ENCODE results near the gene LTBP1. TPM values are rescaled to one million over a fixed set of nuclear protein-coding genes. Genes with fewer than 3 reads are reported as not detected.

LTBP1 gene
- total and polyA plus RNA-seq, 2 donors (not counting 1 experiment from before 2014, with no cell fraction given) = 0.69 TPM; not detected in 1

DNA sequence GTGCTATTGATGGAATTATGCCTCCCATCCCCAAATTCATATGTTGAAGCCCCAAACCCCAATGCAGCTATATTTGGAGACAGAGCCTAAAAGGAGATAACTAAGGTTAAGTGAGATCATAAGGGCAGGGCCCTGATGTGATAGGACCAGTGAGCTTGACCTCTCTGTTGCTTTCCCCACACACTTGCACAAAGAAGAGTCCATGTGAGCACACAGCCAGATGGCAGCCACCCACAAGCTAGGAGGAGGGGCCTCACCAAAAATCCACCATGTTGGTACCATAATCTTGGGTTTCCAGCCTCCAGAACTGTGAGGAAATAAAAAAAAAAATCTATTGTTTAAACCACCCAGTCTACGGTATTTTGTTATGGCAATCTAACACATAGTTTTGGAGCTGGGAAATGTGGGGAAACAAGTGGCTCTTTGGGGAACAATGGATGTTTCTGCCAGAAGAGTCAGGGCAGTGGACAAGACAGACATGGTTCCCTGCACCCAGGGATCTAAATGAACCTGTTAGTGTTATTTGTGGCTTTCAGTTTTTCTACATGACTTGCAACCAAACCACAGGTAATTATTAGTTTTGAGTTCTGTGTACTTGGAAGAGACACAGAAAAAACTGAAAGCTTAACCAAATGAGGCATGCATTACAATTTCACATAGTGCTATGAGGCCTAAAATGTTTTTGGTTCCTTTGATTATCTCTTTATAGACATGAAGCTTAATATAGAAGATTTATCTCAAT is 259.1 kb downstream of the LTBP1 start:
- Mint-ChIP-seq H3K27me3 (peaks cover 9% of the 10 kb centered on the region), H3K4me3 (no peak overlapping the region), H3K27ac (no peak overlapping the region), H3K9me3 (ENCODE audit: insufficient read depth) (no peaks in the 10 kb centered on the region), H3K4me1 (peaks cover 4% of the 10 kb centered on the region)
- ATAC-seq (ENCODE audit: low read depth) (no peak), DNase-seq (no peak)
- Histone ChIP-seq H3K9me3 (ENCODE audit: control extremely low read depth in 1 of 3, control insufficient read depth in 2 of 3, insufficient read depth in 1 of 3, low read length in 2 of 3) (no peaks in the 10 kb centered on the region), H4K20me1 (ENCODE audit: control insufficient read depth, insufficient read depth, low read length, poor library complexity, severe bottlenecking) (no peaks in the 10 kb centered on the region), H3K4me1 (ENCODE audit: control insufficient read depth in 2 of 2, insufficient read depth in 2 of 2, low read length in 2 of 2) (no peaks in the 10 kb centered on the region), H3K4me3 (ENCODE audit: control extremely low read depth in 1 of 5, extremely low read depth in 1 of 5, insufficient read depth in 1 of 5, low read depth in 2 of 5, low read length in 4 of 5) (no peak overlapping the region), H3K36me3 (replicated peaks in 1 of 2; ENCODE audit: control extremely low read depth in 1 of 2, control insufficient read depth in 1 of 2, extremely low read depth in 1 of 2, insufficient read depth in 2 of 2, low read length in 1 of 2) (no peaks in the 10 kb centered on the region), H2AFZ (ENCODE audit: insufficient read depth, low read depth, low read length, poor library complexity, severe bottlenecking) (no peak overlapping the region), H3K4me2 (replicated peaks; ENCODE audit: low read depth, low read length, poor library complexity, severe bottlenecking) (no peak overlapping the region), H3K9ac (ENCODE audit: low read length) (no peak overlapping the region), H3K27ac (ENCODE audit: low read length in 2 of 2) (no peak overlapping the region), H3K27me3 (replicated peaks in 1 of 4; ENCODE audit: control extremely low read depth in 1 of 4, control insufficient read depth in 3 of 4, insufficient read depth in 4 of 4, low read length in 3 of 4) (peaks cover 0 to 4% (median 0%) of the 10 kb centered on the region in 4 experiments), H3K79me2 (ENCODE audit: control insufficient read depth, insufficient read depth, low read length) (no peaks in the 10 kb centered on the region)
- TF ChIP-seq EZH2 (IDR thresholded peaks at IDR 0.05; ENCODE audit: borderline replicate concordance, insufficient read depth, low read depth, low read length, poor library complexity, severe bottlenecking) = no peak
- intact Hi-C loops (cut with micrococcal nuclease) = loop anchor here (5.0 kb wide), 1 partner anchor 376 kb away; no protein-coding TSS in a partner anchor
- ChIA-PET POLR2A (no interaction called here), CTCF (no interaction called here)
- WGBS (ENCODE audit: insufficient coverage) = no CpG with 5 or more reads among the region's 1 CpG

- H3K27ac Mint-ChIP-seq = no peak overlapping the region
- Histone ChIP-seq H3K79me2 (ENCODE audit: control insufficient read depth, insufficient read depth, low read length) (no peaks in the 10 kb centered on the region), H3K27ac (ENCODE audit: low read length in 2 of 2) (no peak overlapping the region), H3K4me2 (replicated peaks; ENCODE audit: low read depth, low read length, poor library complexity, severe bottlenecking) (no peak overlapping the region), H3K27me3 (replicated peaks in 1 of 4; ENCODE audit: control extremely low read depth in 1 of 4, control insufficient read depth in 3 of 4, insufficient read depth in 4 of 4, low read length in 3 of 4) (peaks cover 0 to 4% (median 0%) of the 10 kb centered on the region in 4 experiments), H3K9ac (ENCODE audit: low read length) (no peak overlapping the region), H3K4me1 (ENCODE audit: control insufficient read depth in 2 of 2, insufficient read depth in 2 of 2, low read length in 2 of 2) (no peaks in the 10 kb centered on the region), H4K20me1 (ENCODE audit: control insufficient read depth, insufficient read depth, low read length, poor library complexity, severe bottlenecking) (no peaks in the 10 kb centered on the region), H3K9me3 (ENCODE audit: control extremely low read depth in 1 of 3, control insufficient read depth in 2 of 3, insufficient read depth in 1 of 3, low read length in 2 of 3) (no peaks in the 10 kb centered on the region), H3K36me3 (replicated peaks in 1 of 2; ENCODE audit: control extremely low read depth in 1 of 2, control insufficient read depth in 1 of 2, extremely low read depth in 1 of 2, insufficient read depth in 2 of 2, low read length in 1 of 2) (no peaks in the 10 kb centered on the region), H2AFZ (ENCODE audit: insufficient read depth, low read depth, low read length, poor library complexity, severe bottlenecking) (no peak overlapping the region), H3K4me3 (ENCODE audit: control extremely low read depth in 1 of 5, extremely low read depth in 1 of 5, insufficient read depth in 1 of 5, low read depth in 2 of 5, low read length in 4 of 5) (no peak overlapping the region)
- ATAC-seq (ENCODE audit: low read depth) = no peak
- no peak for DNase-seq
- H3K4me1 Mint-ChIP-seq = peaks cover 4% of the 10 kb centered on the region
- intact Hi-C loops (cut with micrococcal nuclease) = loop anchor here (5.0 kb wide), 1 partner anchor 375 kb away; no protein-coding TSS in a partner anchor
- peaks cover 9% of the 10 kb centered on the region for H3K27me3 Mint-ChIP-seq
- no peaks in the 10 kb centered on the region for H3K9me3 Mint-ChIP-seq (ENCODE audit: insufficient read depth)
- ChIA-PET CTCF (interaction anchor here (2.3 kb wide), 1 partner anchor 376 kb away, joined by 22 read pairs; no protein-coding TSS in a partner anchor), POLR2A (no interaction called here)
- no peak for TF ChIP-seq CTCF (IDR thresholded peaks at IDR 0.05)
- no peak for TF ChIP-seq EZH2 (IDR thresholded peaks at IDR 0.05; ENCODE audit: borderline replicate concordance, insufficient read depth, low read depth, low read length, poor library complexity, severe bottlenecking)
- WGBS (ENCODE audit: insufficient coverage) = no CpG with 5 or more reads among the region's 4 CpGs
- H3K4me3 Mint-ChIP-seq = no peak overlapping the region
These were observed 260.5 kb downstream of the LTBP1 start for GRCh38 chr2:33207151-33207740.
